ENCODE measurements around the gene PHACTR3.

DNA sequence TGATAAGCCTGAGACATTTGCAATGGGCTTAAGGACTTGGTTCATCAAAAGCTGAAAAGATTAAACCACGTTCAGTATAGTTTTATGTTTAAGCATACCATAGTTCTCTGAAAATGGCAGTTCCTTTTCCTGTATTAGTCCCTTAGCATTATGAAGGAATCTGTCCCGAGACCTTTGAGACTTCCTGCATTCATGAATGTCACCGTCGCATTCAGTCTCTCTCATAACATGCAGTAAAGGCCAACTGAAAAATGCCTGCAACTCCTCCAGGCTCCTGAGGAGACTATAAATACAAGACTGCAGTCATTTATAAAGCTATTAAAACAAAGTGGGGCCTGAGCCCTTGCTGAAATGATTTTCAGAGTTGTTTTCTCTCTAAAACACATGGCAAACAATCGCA, 200.0 kb downstream of the PHACTR3 start:
- TF ChIP-seq, protein P1, sequence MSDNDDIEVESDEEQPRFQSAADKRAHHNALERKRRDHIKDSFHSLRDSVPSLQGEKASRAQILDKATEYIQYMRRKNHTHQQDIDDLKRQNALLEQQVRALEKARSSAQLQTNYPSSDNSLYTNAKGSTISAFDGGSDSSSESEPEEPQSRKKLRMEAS (IDR thresholded peaks at IDR 0.05) = no peak
- TF ChIP-seq, protein P2, sequence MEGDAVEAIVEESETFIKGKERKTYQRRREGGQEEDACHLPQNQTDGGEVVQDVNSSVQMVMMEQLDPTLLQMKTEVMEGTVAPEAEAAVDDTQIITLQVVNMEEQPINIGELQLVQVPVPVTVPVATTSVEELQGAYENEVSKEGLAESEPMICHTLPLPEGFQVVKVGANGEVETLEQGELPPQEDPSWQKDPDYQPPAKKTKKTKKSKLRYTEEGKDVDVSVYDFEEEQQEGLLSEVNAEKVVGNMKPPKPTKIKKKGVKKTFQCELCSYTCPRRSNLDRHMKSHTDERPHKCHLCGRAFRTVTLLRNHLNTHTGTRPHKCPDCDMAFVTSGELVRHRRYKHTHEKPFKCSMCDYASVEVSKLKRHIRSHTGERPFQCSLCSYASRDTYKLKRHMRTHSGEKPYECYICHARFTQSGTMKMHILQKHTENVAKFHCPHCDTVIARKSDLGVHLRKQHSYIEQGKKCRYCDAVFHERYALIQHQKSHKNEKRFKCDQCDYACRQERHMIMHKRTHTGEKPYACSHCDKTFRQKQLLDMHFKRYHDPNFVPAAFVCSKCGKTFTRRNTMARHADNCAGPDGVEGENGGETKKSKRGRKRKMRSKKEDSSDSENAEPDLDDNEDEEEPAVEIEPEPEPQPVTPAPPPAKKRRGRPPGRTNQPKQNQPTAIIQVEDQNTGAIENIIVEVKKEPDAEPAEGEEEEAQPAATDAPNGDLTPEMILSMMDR (IDR thresholded peaks at IDR 0.05; ENCODE audit: control extremely low read depth in 1 of 3, insufficient read depth in 1 of 3, low read depth in 1 of 3, low read length in 3 of 3) = no peak
- TF ChIP-seq POLR2A (IDR thresholded peaks at IDR 0.05; ENCODE audit: control extremely low read depth in 1 of 2, low read depth in 2 of 2, low read length in 2 of 2) (no peak), ZNF274 (IDR thresholded peaks at IDR 0.05; ENCODE audit: borderline replicate concordance, extremely low read depth, low read length) (no peak), PHF8 (conservative IDR thresholded peaks at IDR 0.05; ENCODE audit: low read depth, low read length) (no peak), RFX5 (IDR thresholded peaks at IDR 0.05; ENCODE audit: borderline replicate concordance, low read depth, low read length) (no peak), BCL11A (IDR thresholded peaks at IDR 0.05; ENCODE audit: low read depth in 2 of 2, low read length in 2 of 2) (no peak), EP300 (IDR thresholded peaks at IDR 0.05; ENCODE audit: borderline replicate concordance in 1 of 2, low read depth in 2 of 2, low read length in 2 of 2) (no peak), POU5F1 (IDR thresholded peaks at IDR 0.05; ENCODE audit: low read depth, low read length) (no peak), POLR2AphosphoS5 (IDR thresholded peaks at IDR 0.05; ENCODE audit: low read depth, low read length) (no peak), HDAC2 (IDR thresholded peaks at IDR 0.05; ENCODE audit: borderline replicate concordance in 1 of 2, low read depth in 2 of 2, low read length in 2 of 2) (no peak)
